Endothelial cell (in vitro differentiated cells): Measurements from ENCODE around the gene LPCAT1. TPM values are rescaled to one million over a fixed set of nuclear protein-coding genes. Genes with fewer than 3 reads are reported as not detected.

ENCODE experiments used
- DNase-seq: peaks from one replicate; pipeline ENCODE4 v3.0.0; 2021; ENCODE audit warnings: low spot score
- H3K27ac Mint-ChIP-seq: one replicate; pipeline ENCODE4 v1.8.0; 2021; ENCODE audit warnings: mixed read lengths, inconsistent platforms; ENCODE audit not compliant: unreplicated experiment
- H3K27me3 Mint-ChIP-seq: one replicate; pipeline ENCODE4 v1.8.0; 2021; ENCODE audit warnings: mild to moderate bottlenecking, moderate library complexity, mixed read lengths, inconsistent platforms; ENCODE audit not compliant: unreplicated experiment
- H3K36me3 Mint-ChIP-seq: one replicate; pipeline ENCODE4 v1.8.0; 2021; ENCODE audit warnings: mild to moderate bottlenecking, low read depth, mixed read lengths, inconsistent platforms; ENCODE audit not compliant: unreplicated experiment
- H3K4me1 Mint-ChIP-seq: one replicate; pipeline ENCODE4 v1.8.0; 2021; ENCODE audit warnings: mild to moderate bottlenecking, mixed read lengths, inconsistent platforms; ENCODE audit not compliant: unreplicated experiment
- H3K4me3 Mint-ChIP-seq: one replicate; pipeline ENCODE4 v1.8.0; 2021; ENCODE audit warnings: mild to moderate bottlenecking, mixed read lengths, inconsistent platforms; ENCODE audit not compliant: unreplicated experiment
- H3K9me3 Mint-ChIP-seq: one replicate; pipeline ENCODE4 v1.8.0; 2021; ENCODE audit warnings: mixed read lengths, inconsistent platforms; ENCODE audit not compliant: unreplicated experiment
- total RNA-seq: library from RNA; stranded (reverse); fragmentation: NEBNext Ultra II Directional; extraction: Animal tissue kit (Norgen Biotek cat#: 25700); gene quantifications from one replicate; pipeline ENCODE4 v1.2.1, GENCODE V29; 2021; ENCODE audit not compliant: unreplicated experiment
- TF ChIP-seq, protein P1 (sequence below): fragments of 200-600 bp; sonication (generic); IDR thresholded peaks from one replicate; pipeline ENCODE4 v1.5.0; 2021; ENCODE audit warnings: antibody characterized with exemption; ENCODE audit not compliant: unreplicated experiment

The LPCAT1 gene
- total RNA-seq, 1 donor from 2014 or later = 81.3 TPM

DNA sequence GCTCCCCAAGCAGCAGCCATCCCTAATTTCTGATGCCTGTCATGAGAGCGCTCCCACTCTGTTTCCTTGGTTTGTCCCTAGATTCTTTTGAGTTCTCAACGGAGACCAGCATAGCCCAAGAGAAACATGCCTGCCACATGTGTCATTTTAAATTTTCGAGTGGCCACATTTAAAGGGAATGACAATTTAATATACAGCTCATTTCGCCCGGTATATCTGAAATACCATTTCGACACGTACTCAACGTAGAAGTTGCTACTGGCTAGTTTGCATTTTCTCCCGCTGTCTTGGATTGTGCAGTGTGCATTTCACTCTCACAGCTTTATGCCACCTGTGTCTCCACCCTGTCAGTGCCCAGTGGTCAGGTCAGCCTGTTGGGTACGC, 21.0 kb downstream of the LPCAT1 start:
- Mint-ChIP-seq H3K9me3 (no peaks in the 10 kb centered on the region), H3K36me3 (peaks cover 10% of the 10 kb centered on the region), H3K27ac (no peak overlapping the region), H3K4me3 (no peak overlapping the region), H3K27me3 (peaks cover 5% of the 10 kb centered on the region), H3K4me1 (peaks cover 9% of the 10 kb centered on the region)
- no peak for DNase-seq
- TF ChIP-seq, protein P1, sequence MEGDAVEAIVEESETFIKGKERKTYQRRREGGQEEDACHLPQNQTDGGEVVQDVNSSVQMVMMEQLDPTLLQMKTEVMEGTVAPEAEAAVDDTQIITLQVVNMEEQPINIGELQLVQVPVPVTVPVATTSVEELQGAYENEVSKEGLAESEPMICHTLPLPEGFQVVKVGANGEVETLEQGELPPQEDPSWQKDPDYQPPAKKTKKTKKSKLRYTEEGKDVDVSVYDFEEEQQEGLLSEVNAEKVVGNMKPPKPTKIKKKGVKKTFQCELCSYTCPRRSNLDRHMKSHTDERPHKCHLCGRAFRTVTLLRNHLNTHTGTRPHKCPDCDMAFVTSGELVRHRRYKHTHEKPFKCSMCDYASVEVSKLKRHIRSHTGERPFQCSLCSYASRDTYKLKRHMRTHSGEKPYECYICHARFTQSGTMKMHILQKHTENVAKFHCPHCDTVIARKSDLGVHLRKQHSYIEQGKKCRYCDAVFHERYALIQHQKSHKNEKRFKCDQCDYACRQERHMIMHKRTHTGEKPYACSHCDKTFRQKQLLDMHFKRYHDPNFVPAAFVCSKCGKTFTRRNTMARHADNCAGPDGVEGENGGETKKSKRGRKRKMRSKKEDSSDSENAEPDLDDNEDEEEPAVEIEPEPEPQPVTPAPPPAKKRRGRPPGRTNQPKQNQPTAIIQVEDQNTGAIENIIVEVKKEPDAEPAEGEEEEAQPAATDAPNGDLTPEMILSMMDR = no peak

DNA sequence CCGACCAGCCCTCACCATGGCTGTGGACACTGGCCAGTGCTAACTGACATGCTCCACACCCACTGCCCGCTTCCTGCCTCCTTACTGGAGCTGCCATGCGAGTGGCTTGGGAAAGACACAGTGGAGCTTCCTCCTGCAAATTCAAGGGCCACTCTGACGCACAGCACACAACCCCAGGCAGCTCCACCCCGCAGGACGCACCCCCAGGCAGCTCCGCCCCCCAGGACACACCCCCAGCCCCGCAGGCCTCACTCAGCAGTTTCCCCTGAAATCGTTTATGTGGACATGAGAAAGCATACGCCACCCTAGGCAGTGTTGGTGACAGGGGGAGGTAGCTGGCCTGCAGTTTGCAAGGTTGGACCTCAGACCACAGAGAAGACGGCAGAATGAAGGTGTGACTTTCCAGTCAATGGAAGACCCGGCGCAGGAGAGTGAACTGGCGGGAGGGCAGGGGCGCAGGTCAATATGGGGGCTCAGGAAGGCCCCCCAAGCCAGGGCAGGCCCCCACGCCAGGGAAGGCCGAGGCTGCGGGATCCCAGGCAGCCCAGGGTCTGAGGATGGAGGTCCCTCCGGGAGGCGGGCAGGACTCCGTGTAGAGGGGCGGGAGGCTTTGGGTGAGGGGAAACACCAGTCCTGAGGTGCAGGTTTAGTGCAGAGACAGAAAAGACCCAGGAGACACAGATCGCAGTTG, 21.6 kb downstream of the LPCAT1 start:
- TF ChIP-seq, protein P1 = no peak
- H3K4me1 Mint-ChIP-seq = peaks cover 9% of the 10 kb centered on the region
- H3K27me3 Mint-ChIP-seq = peaks cover 5% of the 10 kb centered on the region
- H3K4me3 Mint-ChIP-seq = no peak overlapping the region
- no peaks in the 10 kb centered on the region for H3K9me3 Mint-ChIP-seq
- H3K36me3 Mint-ChIP-seq = peaks cover 8% of the 10 kb centered on the region
- no peak for DNase-seq
- H3K27ac Mint-ChIP-seq = no peak overlapping the region

DNA sequence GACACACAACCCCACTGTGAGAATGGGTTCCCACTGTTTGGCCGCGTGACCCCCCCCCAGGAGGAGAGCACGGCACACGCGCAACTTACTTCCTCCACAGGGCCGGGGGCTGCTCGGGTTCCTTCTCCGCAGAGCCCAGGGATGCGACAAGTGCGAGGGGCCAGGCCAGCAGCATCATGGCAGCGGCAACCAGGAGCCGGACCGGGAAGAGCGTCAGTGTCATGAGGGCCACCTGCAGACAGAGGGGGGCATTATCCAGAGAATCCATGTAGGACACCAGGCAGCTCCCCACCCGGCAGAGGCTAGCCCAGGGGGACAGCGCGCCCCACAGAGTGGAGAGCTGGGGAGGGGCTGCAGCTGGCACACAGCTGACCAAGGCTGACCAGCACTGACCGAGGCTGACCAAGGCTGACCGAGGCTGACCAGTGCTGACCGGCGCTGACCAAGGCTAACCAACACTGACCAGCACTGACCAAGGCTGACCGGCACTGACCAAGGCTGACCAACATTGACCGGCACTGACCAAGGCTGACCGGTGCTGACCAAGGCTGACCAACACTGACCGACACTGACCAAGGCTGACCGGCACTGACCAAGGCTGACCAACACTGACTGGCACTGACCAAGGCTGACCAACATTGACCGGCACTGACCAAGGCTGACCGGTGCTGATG, 22.3 kb downstream of the LPCAT1 start:
- H3K4me3 Mint-ChIP-seq = no peak overlapping the region

DNA sequence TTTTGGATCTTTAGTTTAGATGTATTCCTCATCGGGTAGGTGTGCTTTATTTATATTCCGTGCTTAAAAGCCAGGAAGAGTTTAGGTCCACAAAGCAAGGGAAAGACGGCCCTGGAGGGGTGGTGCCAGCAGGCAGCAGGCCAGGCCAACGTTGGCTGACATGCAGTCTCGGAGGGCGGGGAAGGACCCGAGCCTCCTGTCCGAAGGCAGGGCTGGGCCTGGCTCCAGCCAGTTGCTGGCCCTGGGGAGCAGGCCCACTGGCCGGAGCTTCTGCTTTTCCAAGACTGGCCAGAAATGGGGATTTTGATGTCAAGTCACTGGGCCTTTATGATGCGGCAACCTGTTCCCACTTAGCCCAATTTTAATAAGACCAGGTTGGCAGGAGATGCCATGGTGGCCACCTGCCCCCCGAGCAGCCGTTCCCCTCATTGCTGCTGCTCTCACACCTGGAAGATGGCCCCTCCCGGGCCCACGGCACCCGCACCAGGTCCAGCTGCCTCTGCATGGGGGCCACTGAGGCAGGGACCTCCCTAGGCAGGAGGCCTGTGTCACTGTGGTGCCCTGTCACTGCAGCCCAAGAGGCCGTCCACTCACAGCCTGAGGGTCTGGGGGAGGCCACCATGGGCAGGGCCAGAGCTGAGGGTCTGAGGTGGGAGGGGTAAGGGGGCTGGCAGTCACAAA, 23.2 kb downstream of the LPCAT1 start:
- Mint-ChIP-seq H3K9me3 (no peaks in the 10 kb centered on the region), H3K27ac (peak overlapping the region; percentile 39), H3K36me3 (peaks cover 12% of the 10 kb centered on the region), H3K4me1 (peaks cover 16% of the 10 kb centered on the region), H3K27me3 (peaks cover 2% of the 10 kb centered on the region), H3K4me3 (no peak overlapping the region)
- no peak for DNase-seq
- TF ChIP-seq, protein P1 = no peak

More for the DNA sequence above, 22.3 kb downstream of the LPCAT1 start:
- peaks cover 13% of the 10 kb centered on the region for H3K4me1 Mint-ChIP-seq
- peaks cover 5% of the 10 kb centered on the region for H3K27me3 Mint-ChIP-seq
- H3K27ac Mint-ChIP-seq = no peak overlapping the region
- TF ChIP-seq, protein P1 = no peak
- H3K9me3 Mint-ChIP-seq = no peaks in the 10 kb centered on the region
- peaks cover 9% of the 10 kb centered on the region for H3K36me3 Mint-ChIP-seq
- no peak for DNase-seq
